Stimulated activated CD4-positive, alpha-beta T cell treated with anti-CD3 and anti-CD28 coated beads, Interleukin-15, amount 100 ng/mL, for 48 hours (primary cell): Measurements from ENCODE around the gene B3GLCT.

Experiments used
- DNase-seq, 2 donors: peaks; one replicate each; pipeline ENCODE4 v3.0.0-alpha.2; 2020; ENCODE audit warnings: low read depth in 2 of 2

Gene B3GLCT

GRCh38 chr13:31223640-31224039 is 23.9 kb downstream of the B3GLCT start:
- DNase-seq: no peak

- DNase-seq: no peak
Observed at GRCh38 chr13:31224174-31224669, 24.4 kb downstream of the B3GLCT start.

GRCh38 chr13:31224963-31225559 is 25.3 kb downstream of the B3GLCT start:
- no peak for DNase-seq

- no peak for DNase-seq
Observed at GRCh38 chr13:31225998-31226675, 26.4 kb downstream of the B3GLCT start.

- no peak for DNase-seq
Observed at GRCh38 chr13:31227063-31227462, 27.3 kb downstream of the B3GLCT start.

- DNase-seq: no peak
Observed at GRCh38 chr13:31227870-31228269, 28.1 kb downstream of the B3GLCT start.

- no peak for DNase-seq
Observed at GRCh38 chr13:31234729-31235128, 35.0 kb downstream of the B3GLCT start.

GRCh38 chr13:31236211-31236786 is 36.5 kb downstream of the B3GLCT start:
- no peak for DNase-seq

GRCh38 chr13:31240921-31241320 is 41.1 kb downstream of the B3GLCT start:
- DNase-seq: no peak

- no peak for DNase-seq
Observed at GRCh38 chr13:31242367-31242766, 42.6 kb downstream of the B3GLCT start.

- no peak for DNase-seq
Observed at GRCh38 chr13:31242916-31243315, 43.1 kb downstream of the B3GLCT start.

- no peak for DNase-seq
Observed at GRCh38 chr13:31245598-31246373, 46.0 kb downstream of the B3GLCT start.

GRCh38 chr13:31246918-31247317 is 47.1 kb downstream of the B3GLCT start:
- DNase-seq: no peak

- DNase-seq: no peak
Observed at GRCh38 chr13:31248361-31248760, 48.6 kb downstream of the B3GLCT start.

- DNase-seq: no peak
Observed at GRCh38 chr13:31248965-31249539, 49.3 kb downstream of the B3GLCT start.

GRCh38 chr13:31250435-31250834 is 50.7 kb downstream of the B3GLCT start:
- no peak for DNase-seq

GRCh38 chr13:31261241-31261640 is 61.5 kb downstream of the B3GLCT start:
- no peak for DNase-seq

- no peak for DNase-seq
Observed at GRCh38 chr13:31263346-31263745, 63.6 kb downstream of the B3GLCT start.

GRCh38 chr13:31264151-31264550 is 64.4 kb downstream of the B3GLCT start:
- no peak for DNase-seq

- DNase-seq: no peak
Observed at GRCh38 chr13:31267126-31267784, 67.5 kb downstream of the B3GLCT start.

GRCh38 chr13:31274390-31274789 is 74.6 kb downstream of the B3GLCT start:
- DNase-seq: no peak
